Measurements from ENCODE around the gene APC2. TPM values are rescaled to one million over a fixed set of nuclear protein-coding genes. Genes with fewer than 3 reads are reported as not detected.

Gene APC2
- total and polyA plus RNA-seq, 2 donors (not counting 1 experiment from before 2014, with no cell fraction given), result 0.12 to 0.16 TPM

DNA sequence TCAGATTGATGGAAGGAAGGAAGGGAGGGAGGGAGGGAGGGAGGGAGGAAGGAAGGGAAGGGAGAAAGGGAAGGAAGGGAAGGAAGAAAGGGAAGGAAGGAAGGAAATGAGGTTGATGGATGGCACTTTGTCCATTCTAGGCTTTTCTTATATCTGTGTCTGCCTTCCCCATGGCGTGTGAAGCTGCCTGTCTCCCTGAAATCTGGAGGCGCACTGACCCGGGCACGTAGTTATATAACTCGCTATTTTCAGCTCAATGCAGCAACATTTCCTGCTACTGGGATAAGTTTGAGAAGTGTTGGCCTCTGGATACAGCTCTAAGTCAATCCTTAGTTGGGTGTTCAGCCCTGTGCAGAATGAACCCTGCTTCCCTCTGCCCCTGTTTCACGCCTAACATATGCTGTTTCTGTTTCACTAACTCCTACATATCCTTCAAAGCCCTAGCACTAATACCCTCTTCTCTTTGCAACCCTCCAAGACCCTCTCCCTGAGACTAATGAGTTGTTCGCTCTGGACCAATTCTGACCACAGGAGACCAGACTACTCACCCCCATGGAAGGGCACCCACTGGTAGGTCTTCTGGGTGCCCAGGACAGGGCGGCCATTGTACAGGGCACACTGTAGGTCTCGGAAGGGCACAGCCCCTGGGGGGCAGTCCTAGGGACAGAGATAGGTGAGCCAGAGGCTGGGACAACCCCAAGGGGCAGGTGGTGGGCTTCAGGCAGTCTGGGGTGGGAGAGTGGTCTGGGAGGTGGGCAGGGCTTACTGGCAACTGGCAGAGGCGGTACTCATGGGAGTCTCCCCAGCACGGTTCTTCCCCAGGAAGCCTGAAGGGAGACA lies 59.9 kb downstream of the APC2 start:
- Histone ChIP-seq H3K79me2 (ENCODE audit: control insufficient read depth, insufficient read depth, low read length) (no peaks in the 10 kb centered on the region), H3K9ac (ENCODE audit: low read length) (no peak overlapping the region), H2AFZ (ENCODE audit: insufficient read depth, low read depth, low read length, poor library complexity, severe bottlenecking) (no peak overlapping the region), H3K4me2 (replicated peaks; ENCODE audit: low read depth, low read length, poor library complexity, severe bottlenecking) (no peak overlapping the region), H3K27ac (ENCODE audit: low read length in 2 of 2) (no peak overlapping the region), H3K4me1 (ENCODE audit: control insufficient read depth in 2 of 2, insufficient read depth in 2 of 2, low read length in 2 of 2) (peaks cover 21 to 22% of the 10 kb centered on the region in 2 donors), H3K36me3 (replicated peaks in 1 of 2; ENCODE audit: control extremely low read depth in 1 of 2, control insufficient read depth in 1 of 2, extremely low read depth in 1 of 2, insufficient read depth in 2 of 2, low read length in 1 of 2) (no peaks in the 10 kb centered on the region), H3K4me3 (ENCODE audit: control extremely low read depth in 1 of 5, extremely low read depth in 1 of 5, insufficient read depth in 1 of 5, low read depth in 2 of 5, low read length in 4 of 5) (no peak overlapping the region), H3K27me3 (replicated peaks in 1 of 4; ENCODE audit: control extremely low read depth in 1 of 4, control insufficient read depth in 3 of 4, insufficient read depth in 4 of 4, low read length in 3 of 4) (peaks cover 0 to 76% (median 16%) of the 10 kb centered on the region in 4 experiments), H4K20me1 (ENCODE audit: control insufficient read depth, insufficient read depth, low read length, poor library complexity, severe bottlenecking) (no peaks in the 10 kb centered on the region), H3K9me3 (ENCODE audit: control extremely low read depth in 1 of 3, control insufficient read depth in 2 of 3, insufficient read depth in 1 of 3, low read length in 2 of 3) (peaks cover 0 to 56% (median 7%) of the 10 kb centered on the region in 3 donors)
- intact Hi-C loops (cut with micrococcal nuclease), result no loop called here
- Mint-ChIP-seq H3K27me3 (peaks cover 38% of the 10 kb centered on the region), H3K4me3 (no peak overlapping the region), H3K4me1 (peaks cover 11% of the 10 kb centered on the region), H3K9me3 (ENCODE audit: insufficient read depth) (no peaks in the 10 kb centered on the region), H3K27ac (no peak overlapping the region)
- 55% methylated on average over 6 of the region's 11 CpGs for WGBS (ENCODE audit: insufficient coverage)
- DNase-seq (no peak), ATAC-seq (ENCODE audit: low read depth) (no peak)
- TF ChIP-seq EZH2 (IDR thresholded peaks at IDR 0.05; ENCODE audit: borderline replicate concordance, insufficient read depth, low read depth, low read length, poor library complexity, severe bottlenecking) (no peak), CTCF (IDR thresholded peaks at IDR 0.05) (no peak)
- ChIA-PET CTCF (no interaction called here), POLR2A (interaction anchor here (0.6 kb wide), 1 partner anchor 429 kb away, joined by 5 read pairs; no protein-coding TSS in a partner anchor)

- H3K79me2 ChIP-seq (ENCODE audit: control insufficient read depth, insufficient read depth, low read length), result no peaks in the 10 kb centered on the region
- peaks cover 11% of the 10 kb centered on the region for H3K4me1 Mint-ChIP-seq
- peaks cover 0 to 51% (median 7%) of the 10 kb centered on the region in 3 donors for H3K9me3 ChIP-seq (ENCODE audit: control extremely low read depth in 1 of 3, control insufficient read depth in 2 of 3, insufficient read depth in 1 of 3, low read length in 2 of 3)
- H3K4me1 ChIP-seq (ENCODE audit: control insufficient read depth in 2 of 2, insufficient read depth in 2 of 2, low read length in 2 of 2), result peaks cover 21 to 22% of the 10 kb centered on the region in 2 donors
- H3K4me2 ChIP-seq (replicated peaks; ENCODE audit: low read depth, low read length, poor library complexity, severe bottlenecking), result no peak overlapping the region
- H4K20me1 ChIP-seq (ENCODE audit: control insufficient read depth, insufficient read depth, low read length, poor library complexity, severe bottlenecking), result no peaks in the 10 kb centered on the region
- H3K4me3 Mint-ChIP-seq, result no peak overlapping the region
- ATAC-seq (ENCODE audit: low read depth) (no peak), DNase-seq (no peak)
- H3K27ac Mint-ChIP-seq, result no peak overlapping the region
- TF ChIP-seq EZH2 (IDR thresholded peaks at IDR 0.05; ENCODE audit: borderline replicate concordance, insufficient read depth, low read depth, low read length, poor library complexity, severe bottlenecking) (no peak), CTCF (IDR thresholded peaks at IDR 0.05) (no peak)
- H3K27ac ChIP-seq (ENCODE audit: low read length in 2 of 2), result no peak overlapping the region
- H3K27me3 ChIP-seq (replicated peaks in 1 of 4; ENCODE audit: control extremely low read depth in 1 of 4, control insufficient read depth in 3 of 4, insufficient read depth in 4 of 4, low read length in 3 of 4), result peaks cover 0 to 76% (median 18%) of the 10 kb centered on the region in 4 experiments
- H3K27me3 Mint-ChIP-seq, result peaks cover 37% of the 10 kb centered on the region
- CTCF ChIA-PET, result no interaction called here
- POLR2A ChIA-PET, result no interaction called here
- no peak overlapping the region for H3K9ac ChIP-seq (ENCODE audit: low read length)
- WGBS (ENCODE audit: insufficient coverage), result 42% methylated on average over 23 of the region's 25 CpGs
- intact Hi-C loops (cut with micrococcal nuclease), result no loop called here
- H2AFZ ChIP-seq (ENCODE audit: insufficient read depth, low read depth, low read length, poor library complexity, severe bottlenecking), result no peak overlapping the region
- no peaks in the 10 kb centered on the region for H3K36me3 ChIP-seq (replicated peaks in 1 of 2; ENCODE audit: control extremely low read depth in 1 of 2, control insufficient read depth in 1 of 2, extremely low read depth in 1 of 2, insufficient read depth in 2 of 2, low read length in 1 of 2)
- no peaks in the 10 kb centered on the region for H3K9me3 Mint-ChIP-seq (ENCODE audit: insufficient read depth)
- H3K4me3 ChIP-seq (ENCODE audit: control extremely low read depth in 1 of 5, extremely low read depth in 1 of 5, insufficient read depth in 1 of 5, low read depth in 2 of 5, low read length in 4 of 5), result no peak overlapping the region
These were observed 60.5 kb downstream of the APC2 start for GRCh38 chr19:1510442-1510806.
